Measurements from ENCODE around the gene NR1H4. TPM values are rescaled to one million over a fixed set of nuclear protein-coding genes. Genes with fewer than 3 reads are reported as not detected.

The NR1H4 gene
- polyA plus RNA-seq, 3 donors: not detected

DNA sequence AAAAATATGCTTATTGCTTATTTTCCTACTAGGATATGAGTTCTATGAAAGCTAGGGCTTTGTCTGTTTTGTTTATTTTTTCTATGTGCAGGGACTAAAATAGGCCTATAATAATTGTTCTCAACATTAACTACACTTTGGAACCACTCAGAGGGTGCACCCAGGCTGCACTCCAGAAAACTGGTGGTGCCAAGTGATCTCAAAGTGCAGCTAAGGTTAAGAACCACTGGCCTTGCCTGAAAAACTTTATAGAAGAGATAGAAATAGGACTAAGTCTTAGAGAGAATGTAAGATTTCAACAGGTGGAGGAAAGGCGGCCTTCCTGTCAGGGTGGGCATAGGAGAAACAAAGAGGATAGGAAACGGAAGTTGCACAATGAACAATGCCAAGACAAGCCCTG is 37.7 kb upstream of the NR1H4 start:
- no peaks in the 10 kb centered on the region for H4K20me1 ChIP-seq (ENCODE audit: insufficient read depth, low read length)
- TF ChIP-seq, protein P1, sequence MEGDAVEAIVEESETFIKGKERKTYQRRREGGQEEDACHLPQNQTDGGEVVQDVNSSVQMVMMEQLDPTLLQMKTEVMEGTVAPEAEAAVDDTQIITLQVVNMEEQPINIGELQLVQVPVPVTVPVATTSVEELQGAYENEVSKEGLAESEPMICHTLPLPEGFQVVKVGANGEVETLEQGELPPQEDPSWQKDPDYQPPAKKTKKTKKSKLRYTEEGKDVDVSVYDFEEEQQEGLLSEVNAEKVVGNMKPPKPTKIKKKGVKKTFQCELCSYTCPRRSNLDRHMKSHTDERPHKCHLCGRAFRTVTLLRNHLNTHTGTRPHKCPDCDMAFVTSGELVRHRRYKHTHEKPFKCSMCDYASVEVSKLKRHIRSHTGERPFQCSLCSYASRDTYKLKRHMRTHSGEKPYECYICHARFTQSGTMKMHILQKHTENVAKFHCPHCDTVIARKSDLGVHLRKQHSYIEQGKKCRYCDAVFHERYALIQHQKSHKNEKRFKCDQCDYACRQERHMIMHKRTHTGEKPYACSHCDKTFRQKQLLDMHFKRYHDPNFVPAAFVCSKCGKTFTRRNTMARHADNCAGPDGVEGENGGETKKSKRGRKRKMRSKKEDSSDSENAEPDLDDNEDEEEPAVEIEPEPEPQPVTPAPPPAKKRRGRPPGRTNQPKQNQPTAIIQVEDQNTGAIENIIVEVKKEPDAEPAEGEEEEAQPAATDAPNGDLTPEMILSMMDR (IDR thresholded peaks at IDR 0.05): no peak
- no peak overlapping the region for H3K4me2 ChIP-seq (replicated peaks; ENCODE audit: extremely low read depth, low read length, poor library complexity, severe bottlenecking)
- Mint-ChIP-seq H3K4me3 (peak overlapping the region in 1 of 2 donors; percentile 13), H3K4me1 (peaks cover 35% of the 10 kb centered on the region), H3K36me3 (no peaks in the 10 kb centered on the region), H3K9me3 (peaks cover 0 to 12% (median 5%) of the 10 kb centered on the region in 7 donors), H3K27me3 (ENCODE audit: low read depth in 3 of 3) (peaks cover 0 to 3% (median 0%) of the 10 kb centered on the region in 3 donors), H3K27ac (no peak overlapping the region)
- 13% methylated on average over 1 of the region's 2 CpGs for WGBS (ENCODE audit: insufficient coverage)
- no peak overlapping the region for H3K4me3 ChIP-seq (replicated peaks in 1 of 3; ENCODE audit: low read depth in 2 of 3, low read length in 3 of 3)
- peaks cover 17 to 28% of the 10 kb centered on the region in 2 donors for H3K4me1 ChIP-seq (ENCODE audit: control insufficient read depth in 1 of 2, insufficient read depth in 2 of 2, low read length in 2 of 2)
- intact Hi-C loops (cut with micrococcal nuclease): no loop called here
- no peak overlapping the region for H2AFZ ChIP-seq (ENCODE audit: insufficient read depth, low read depth, low read length, poor library complexity, severe bottlenecking)
- DNase-seq: no peak
- H3K79me2 ChIP-seq (ENCODE audit: insufficient read depth, low read length): no peaks in the 10 kb centered on the region
- H3K9me3 ChIP-seq (replicated peaks in 1 of 2; ENCODE audit: control insufficient read depth in 1 of 2, insufficient read depth in 1 of 2, low read length in 2 of 2): no peaks in the 10 kb centered on the region
- no peaks in the 10 kb centered on the region for H3K36me3 ChIP-seq (replicated peaks in 1 of 2; ENCODE audit: control insufficient read depth in 1 of 2, insufficient read depth in 2 of 2, low read length in 2 of 2)
- H3K27me3 ChIP-seq (ENCODE audit: control insufficient read depth in 2 of 2, insufficient read depth in 2 of 2, low read length in 2 of 2): no peaks in the 10 kb centered on the region
- H3K9ac ChIP-seq (ENCODE audit: insufficient read depth, low read length, poor library complexity, severe bottlenecking): no peak overlapping the region
- no peak overlapping the region for H3K27ac ChIP-seq (ENCODE audit: low read depth in 1 of 2, low read length in 2 of 2)

DNA sequence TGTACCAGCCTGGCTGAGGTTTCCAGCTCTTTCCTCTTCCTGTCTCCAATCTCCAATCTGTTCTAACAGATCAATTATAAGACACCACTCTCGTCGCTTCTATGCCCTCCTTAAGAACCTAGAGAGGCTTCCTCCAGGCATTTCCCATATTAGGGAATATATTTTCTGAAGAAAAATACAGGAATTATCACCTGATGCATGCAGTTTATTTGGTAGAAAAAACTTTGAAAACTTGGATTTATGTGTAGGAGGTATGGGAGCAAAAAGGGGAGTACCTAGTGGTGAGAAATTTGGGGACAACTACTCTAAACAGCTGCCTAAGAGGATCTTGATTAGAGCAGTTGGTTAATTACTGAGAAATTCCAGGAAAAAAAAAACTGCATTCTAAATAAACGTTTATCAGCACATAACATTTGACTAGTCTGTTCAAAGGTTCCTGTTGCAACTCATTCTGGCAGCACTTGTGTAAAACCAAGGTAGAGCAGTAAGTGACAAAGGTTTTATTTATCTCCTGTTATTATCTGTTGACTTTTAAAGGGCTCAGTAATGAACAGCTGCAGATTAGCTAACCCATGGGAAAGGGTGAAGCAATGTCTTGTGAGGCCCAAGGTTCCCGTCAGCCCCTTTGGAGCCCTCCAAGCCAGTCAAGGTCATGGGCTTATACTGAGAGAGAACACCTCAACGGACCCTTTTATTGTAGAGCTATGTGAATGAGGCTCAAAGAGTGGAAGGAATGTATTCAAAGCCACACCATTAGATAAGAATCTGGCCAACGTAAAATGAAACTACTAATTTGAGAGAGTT is 36.4 kb upstream of the NR1H4 start:
- H3K4me1 Mint-ChIP-seq: peaks cover 38% of the 10 kb centered on the region
- Histone ChIP-seq H3K27me3 (ENCODE audit: control insufficient read depth in 2 of 2, insufficient read depth in 2 of 2, low read length in 2 of 2) (no peaks in the 10 kb centered on the region), H4K20me1 (ENCODE audit: insufficient read depth, low read length) (no peaks in the 10 kb centered on the region), H3K9ac (ENCODE audit: insufficient read depth, low read length, poor library complexity, severe bottlenecking) (no peak overlapping the region), H3K27ac (ENCODE audit: low read depth in 1 of 2, low read length in 2 of 2) (no peak overlapping the region), H3K79me2 (ENCODE audit: insufficient read depth, low read length) (no peaks in the 10 kb centered on the region), H3K4me2 (replicated peaks; ENCODE audit: extremely low read depth, low read length, poor library complexity, severe bottlenecking) (no peak overlapping the region), H3K36me3 (replicated peaks in 1 of 2; ENCODE audit: control insufficient read depth in 1 of 2, insufficient read depth in 2 of 2, low read length in 2 of 2) (no peaks in the 10 kb centered on the region), H3K4me3 (replicated peaks in 1 of 3; ENCODE audit: low read depth in 2 of 3, low read length in 3 of 3) (no peak overlapping the region), H2AFZ (ENCODE audit: insufficient read depth, low read depth, low read length, poor library complexity, severe bottlenecking) (peak overlapping the region; percentile 37), H3K9me3 (replicated peaks in 1 of 2; ENCODE audit: control insufficient read depth in 1 of 2, insufficient read depth in 1 of 2, low read length in 2 of 2) (no peaks in the 10 kb centered on the region), H3K4me1 (ENCODE audit: control insufficient read depth in 1 of 2, insufficient read depth in 2 of 2, low read length in 2 of 2) (peaks cover 17 to 28% of the 10 kb centered on the region in 2 donors)
- H3K27me3 Mint-ChIP-seq (ENCODE audit: low read depth in 3 of 3): peaks cover 0 to 6% (median 0%) of the 10 kb centered on the region in 3 donors
- H3K27ac Mint-ChIP-seq: no peak overlapping the region
- WGBS (ENCODE audit: insufficient coverage): no CpG with 5 or more reads among the region's 6 CpGs
- no peak overlapping the region for H3K4me3 Mint-ChIP-seq
- peaks cover 0 to 3% (median 0%) of the 10 kb centered on the region in 7 donors for H3K9me3 Mint-ChIP-seq
- intact Hi-C loops (cut with micrococcal nuclease): no loop called here
- no peaks in the 10 kb centered on the region for H3K36me3 Mint-ChIP-seq
- TF ChIP-seq, protein P1 (IDR thresholded peaks at IDR 0.05): no peak
- DNase-seq: no peak
